ENCODE data around the gene SLC6A17. TPM values are rescaled to one million over a fixed set of nuclear protein-coding genes. Genes with fewer than 3 reads are reported as not detected.

Gene SLC6A17
- total RNA-seq, 2 donors from 2014 or later = 0.06 to 0.09 TPM

DNA sequence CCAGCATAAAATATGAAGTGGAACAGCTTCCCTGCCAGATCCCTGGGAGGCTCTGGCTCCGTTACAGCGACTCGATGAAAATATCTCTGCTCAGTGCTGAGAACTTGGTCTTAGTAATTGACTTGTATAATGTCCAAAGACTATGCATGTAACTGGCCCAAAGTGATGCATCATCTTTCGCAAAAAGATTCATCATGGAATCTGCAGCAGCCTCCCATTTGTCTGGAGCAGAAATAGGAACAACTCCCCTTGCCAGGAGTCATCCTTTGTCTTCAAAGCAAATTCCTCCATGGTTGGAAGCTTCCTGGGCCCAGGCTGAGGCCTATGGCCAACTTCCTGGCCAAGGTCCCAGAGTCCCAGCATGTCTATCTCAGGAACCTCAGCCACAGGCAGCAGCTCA, 16.9 kb upstream of the SLC6A17 start:
- intact Hi-C loops (cut with DNase I, micrococcal nuclease) = no loop called here
- no peak for ATAC-seq
- DNase-seq = no peak

DNA sequence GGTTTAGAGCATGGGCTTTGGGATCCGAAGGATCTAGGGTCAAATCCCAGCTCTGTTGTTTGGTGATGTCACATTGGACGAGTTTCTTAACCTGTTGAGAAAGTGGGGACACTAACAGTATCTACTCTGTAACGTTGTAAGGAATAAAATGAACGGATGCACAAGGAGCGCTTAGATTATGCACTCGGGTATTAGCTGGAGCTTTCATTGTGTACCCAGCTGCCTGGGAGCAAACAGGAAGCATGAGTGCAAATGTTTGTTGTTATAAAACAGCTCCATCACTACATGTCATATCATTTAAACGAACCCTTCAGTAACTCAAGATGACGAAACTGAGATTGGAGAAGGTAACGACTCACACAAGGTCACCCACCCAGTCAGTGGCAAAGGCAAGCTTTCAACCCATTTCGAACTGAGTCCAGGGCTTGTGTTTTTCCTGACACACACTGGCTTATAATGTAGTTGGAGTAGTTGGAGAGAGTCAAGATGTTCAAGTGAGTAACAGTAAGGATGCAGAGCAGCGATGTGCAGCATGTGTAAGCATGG, 16.2 kb upstream of the SLC6A17 start:
- DNase-seq (no peak), ATAC-seq (no peak)
- intact Hi-C loops (cut with DNase I, micrococcal nuclease) = no loop called here

DNA sequence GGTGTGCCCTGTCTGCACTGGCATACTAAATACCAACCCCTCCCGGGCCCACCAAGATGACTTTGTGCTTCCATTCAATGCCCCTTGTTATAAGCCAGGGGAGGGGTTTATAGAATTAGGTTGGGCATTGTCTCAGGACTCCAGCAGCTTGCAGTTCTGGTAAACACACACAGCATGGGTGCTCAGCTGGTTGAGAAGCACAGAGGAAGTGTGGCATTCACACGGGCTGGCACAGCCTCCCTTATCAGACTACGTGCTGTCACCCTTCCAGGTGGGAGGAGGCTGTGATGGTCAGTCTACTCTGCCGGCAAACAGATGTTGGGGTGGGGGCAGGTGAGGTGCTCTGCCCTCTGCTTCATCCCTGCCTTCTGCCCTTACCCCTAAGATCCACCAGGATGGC, 15.0 kb upstream of the SLC6A17 start:
- intact Hi-C loops (cut with DNase I, micrococcal nuclease) = no loop called here

DNA sequence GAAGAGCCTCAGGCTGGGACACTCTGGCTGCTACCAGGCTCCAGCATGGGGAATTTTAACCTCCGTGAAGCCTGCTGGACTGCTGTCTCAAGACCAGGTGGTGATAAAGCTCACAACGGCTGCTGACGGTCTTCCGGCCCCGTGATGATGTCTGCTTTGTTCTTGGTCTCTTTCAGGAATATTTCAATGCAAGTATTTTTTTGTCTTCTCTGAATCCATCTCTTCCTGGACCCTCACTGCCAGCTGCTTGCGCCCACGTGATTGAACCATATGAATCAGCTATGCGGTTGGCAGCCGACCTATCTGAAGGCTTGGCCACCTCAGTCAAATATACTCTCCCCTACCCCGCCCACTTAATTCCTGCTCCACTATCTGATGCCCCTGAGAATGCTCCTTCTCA, 14.6 kb upstream of the SLC6A17 start:
- DNase-seq (no peak), ATAC-seq (no peak)
- intact Hi-C loops (cut with DNase I, micrococcal nuclease) = no loop called here

More for the DNA sequence above, 15.0 kb upstream of the SLC6A17 start:
- ATAC-seq = no peak
- no peak for DNase-seq

DNA sequence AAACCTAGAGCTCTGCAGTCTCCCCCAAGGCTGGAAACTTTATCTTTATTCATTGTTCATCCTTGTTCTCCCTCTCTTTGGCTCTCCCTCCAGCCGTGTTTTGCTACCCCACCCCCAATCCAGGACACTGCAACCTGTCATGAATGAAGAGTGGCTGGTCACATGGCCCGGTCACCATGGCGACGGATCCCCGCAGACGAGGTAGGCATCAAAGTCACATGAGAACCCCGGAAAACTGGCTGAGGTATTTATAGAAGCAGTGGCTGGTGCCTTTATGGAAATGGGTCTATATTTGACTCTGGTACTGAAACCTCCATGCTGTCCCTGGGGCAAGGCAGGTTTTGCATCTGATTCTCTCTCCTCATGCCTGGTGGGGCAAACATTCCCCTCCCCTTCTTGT, 13.4 kb upstream of the SLC6A17 start:
- intact Hi-C loops (cut with DNase I, micrococcal nuclease) = no loop called here
- ATAC-seq = no peak
- peak in 1 of 2 donors; percentile 12 for DNase-seq

DNA sequence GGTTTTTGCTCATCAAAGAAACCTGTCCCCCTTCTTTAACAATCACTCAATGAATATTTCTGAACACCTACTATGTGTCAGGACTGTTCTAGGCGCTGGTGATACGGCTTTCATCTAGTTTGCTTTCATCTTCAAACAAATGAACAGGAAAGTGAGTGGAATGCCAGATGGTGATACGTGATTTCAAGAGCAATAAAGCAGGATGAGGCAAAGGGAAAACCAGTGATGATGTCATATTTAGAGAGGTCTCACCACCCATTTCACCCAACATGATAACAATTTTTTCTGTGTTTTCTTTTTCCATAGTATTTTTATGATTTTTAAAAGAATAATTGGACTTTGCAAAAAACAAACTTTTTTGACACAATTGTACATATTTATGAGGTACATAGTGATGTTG, 11.3 kb upstream of the SLC6A17 start:
- DNase-seq (no peak), ATAC-seq (no peak)
- intact Hi-C loops (cut with DNase I, micrococcal nuclease) = no loop called here

DNA sequence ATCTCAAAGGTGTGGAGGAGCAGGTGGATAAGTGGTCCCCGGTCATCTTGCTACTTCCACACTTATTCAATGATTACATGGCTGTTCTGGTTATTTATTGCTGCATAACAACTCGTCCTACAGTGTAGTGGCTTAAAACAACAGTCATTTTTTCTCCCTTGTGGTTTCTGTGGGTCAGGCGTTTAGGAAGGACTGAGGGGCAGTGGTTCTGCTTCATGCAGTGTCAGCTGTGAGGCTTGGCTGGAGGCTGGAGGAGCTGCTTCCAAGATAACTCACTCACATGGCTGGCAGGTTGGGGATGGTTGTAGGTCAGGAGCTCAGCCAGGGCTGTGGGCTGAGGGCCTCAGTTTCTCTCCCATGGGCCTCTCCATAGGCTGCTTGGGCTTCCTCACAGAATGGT, 5.9 kb upstream of the SLC6A17 start:
- ATAC-seq = no peak
- intact Hi-C loops (cut with DNase I, micrococcal nuclease) = no loop called here

DNA sequence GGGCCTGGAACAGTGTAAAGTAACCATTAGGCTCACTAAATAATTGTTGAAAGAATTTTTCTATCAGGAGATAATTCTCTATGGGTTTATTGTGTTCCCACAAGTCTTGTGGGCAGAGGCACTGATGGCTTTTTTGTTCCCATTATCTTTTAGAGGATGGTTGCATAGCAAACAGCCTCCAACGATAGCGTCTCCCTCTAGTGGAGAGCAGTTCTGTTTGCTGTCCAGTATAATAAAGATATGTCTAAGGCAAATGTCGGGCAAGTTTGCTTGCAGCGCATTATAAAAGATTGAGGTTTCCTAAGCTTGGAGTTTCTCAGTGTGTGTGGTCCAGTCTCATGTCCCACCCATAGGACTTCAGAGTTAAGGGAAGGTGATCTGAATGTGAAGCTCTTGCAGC, 1.3 kb upstream of the SLC6A17 start:
- DNase-seq (no peak), ATAC-seq (no peak)
- intact Hi-C loops (cut with DNase I, micrococcal nuclease) = no loop called here

More for the DNA sequence above, 5.9 kb upstream of the SLC6A17 start:
- no peak for DNase-seq

DNA sequence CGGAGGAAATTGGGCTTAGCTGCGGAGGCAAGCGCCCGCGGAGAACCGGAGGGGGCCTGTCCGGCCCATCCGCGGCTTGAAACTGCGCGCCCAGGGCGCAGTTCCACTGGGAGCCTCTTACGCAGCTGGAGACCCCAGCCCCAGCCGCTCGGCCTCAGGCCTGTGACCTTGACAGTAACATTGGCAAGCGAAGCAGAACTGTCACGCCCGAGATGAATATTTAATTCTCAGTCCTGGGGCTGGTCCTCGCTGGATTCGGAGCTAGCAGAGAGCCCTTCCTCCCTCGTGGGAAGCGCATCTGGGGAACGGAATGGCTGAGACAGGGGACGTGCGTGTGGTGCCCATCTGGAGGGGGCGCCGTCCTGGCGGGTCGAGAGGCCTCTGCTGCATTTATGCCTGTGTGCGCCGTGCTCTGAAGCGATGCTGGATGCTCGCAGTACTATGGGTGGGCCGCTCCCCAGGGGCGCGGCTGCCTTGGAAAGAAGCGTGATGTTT, 928 bp downstream of the SLC6A17 start:
- DNase-seq (no peak), ATAC-seq (no peak)
- intact Hi-C loops (cut with DNase I, micrococcal nuclease) = no loop called here

DNA sequence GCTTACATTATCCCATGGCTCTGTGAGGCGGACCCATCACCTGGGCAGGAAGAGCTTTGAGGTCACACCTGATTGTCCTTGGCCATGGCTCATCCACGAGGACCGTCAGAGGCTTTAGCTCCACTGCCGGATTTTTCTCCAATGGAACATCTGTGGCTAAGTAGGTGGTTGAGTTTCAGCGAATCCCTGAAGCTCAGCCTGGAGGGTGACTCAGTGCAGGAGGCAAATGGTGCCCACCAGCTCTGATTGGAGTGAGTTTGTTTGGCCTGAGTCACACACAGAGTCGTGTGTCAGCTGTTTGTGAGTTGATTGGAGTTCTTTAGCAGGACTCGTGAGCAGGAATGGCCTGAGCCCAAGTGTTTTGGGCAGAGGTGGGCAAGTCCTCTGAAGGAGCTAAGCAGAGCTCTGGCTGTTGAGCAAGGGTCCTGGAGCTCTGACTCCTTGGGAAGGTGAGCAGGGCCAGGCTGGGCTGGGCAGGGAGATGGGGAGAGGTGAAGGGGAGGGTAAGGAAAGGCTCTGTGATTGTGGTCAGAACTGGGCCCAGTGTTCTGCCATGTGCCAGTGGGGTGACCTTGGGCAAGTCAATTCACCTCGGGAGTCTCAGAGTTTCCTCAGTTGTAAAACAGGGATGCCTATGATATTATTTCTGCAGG, 2.0 kb downstream of the SLC6A17 start:
- no peak for ATAC-seq
- intact Hi-C loops (cut with DNase I, micrococcal nuclease) = no loop called here
- no peak for DNase-seq

DNA sequence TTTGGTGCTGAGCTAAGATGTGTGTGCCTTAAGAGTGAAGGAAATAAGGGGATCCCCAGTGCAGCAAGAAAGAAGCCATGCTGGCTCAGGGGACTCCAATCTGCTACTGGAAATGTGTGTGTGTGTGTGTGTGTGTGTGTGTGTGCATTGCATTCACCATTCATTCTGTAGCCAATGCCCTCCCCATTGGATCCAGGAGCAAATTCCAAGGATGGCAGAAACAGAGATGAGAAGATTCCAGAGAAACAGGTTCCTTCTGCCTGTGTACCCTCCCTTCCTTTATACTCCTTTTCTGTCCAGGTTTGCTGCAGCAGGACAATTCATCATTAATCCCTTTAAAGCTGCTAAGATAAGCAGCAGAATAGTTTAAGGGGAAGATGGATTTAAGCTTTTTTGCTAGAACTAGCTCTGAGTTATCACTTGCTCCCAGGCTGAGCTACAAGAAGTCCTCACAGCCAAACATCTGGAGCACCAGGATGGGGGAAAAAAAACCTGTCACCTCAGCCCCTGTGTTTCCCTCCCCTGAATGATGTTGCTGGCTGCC, 3.2 kb downstream of the SLC6A17 start:
- ATAC-seq (no peak), DNase-seq (no peak)
- intact Hi-C loops (cut with DNase I, micrococcal nuclease) = no loop called here

DNA sequence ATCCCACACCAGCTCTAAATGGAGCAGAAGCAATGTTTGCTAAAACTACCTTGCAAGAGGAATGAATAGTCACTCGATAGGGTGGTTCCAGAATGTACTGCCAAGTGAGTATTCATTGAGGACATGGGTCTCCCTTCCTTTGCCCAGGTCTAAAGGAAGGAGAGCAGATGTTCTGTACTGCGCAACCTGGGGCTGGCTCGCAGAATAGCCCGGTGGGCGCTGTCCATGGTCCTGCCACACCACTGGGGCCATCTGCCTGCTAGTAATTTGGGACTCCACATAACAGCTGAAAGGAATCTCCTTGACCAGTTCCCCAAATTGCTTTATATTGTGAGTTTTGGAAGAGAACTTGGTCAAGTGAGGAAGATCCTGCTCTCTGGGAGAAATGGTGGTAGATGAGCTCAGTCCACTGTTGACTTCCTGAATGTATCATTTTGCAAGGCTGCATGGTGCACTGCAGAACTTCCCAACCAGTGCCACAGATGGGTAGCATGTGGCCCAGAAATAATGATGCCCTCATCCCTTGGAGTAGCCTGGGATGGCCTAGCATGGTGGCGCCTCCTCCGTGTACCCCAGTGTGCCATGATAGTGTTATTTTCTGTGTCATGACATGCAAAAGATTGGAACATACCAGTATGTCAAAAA, 5.7 kb downstream of the SLC6A17 start:
- ATAC-seq = peak; percentile 66
- peak in 1 of 2 donors; percentile 73 for DNase-seq
- intact Hi-C loops (cut with DNase I, micrococcal nuclease) = no loop called here

DNA sequence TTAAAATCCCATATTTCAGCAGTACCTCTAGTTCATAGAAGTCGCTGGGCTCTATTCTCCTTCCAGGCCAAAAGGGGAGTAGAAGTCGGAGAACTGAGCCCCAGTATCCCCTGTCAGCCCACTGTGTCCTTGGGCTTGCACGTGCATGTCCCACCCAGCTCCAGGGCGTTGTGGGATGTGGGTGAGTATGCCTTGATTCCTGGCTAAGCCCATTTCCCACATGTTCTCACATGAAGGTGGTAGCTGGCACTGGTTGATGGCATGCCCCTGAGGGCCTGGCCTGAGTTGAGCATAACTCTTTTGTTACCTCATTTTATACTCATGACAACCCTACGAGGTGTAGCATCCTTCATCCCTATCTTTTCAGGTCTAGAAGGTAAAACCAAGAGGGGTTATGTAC, 8.0 kb downstream of the SLC6A17 start:
- intact Hi-C loops (cut with DNase I, micrococcal nuclease) = no loop called here
- DNase-seq (no peak), ATAC-seq (no peak)

DNA sequence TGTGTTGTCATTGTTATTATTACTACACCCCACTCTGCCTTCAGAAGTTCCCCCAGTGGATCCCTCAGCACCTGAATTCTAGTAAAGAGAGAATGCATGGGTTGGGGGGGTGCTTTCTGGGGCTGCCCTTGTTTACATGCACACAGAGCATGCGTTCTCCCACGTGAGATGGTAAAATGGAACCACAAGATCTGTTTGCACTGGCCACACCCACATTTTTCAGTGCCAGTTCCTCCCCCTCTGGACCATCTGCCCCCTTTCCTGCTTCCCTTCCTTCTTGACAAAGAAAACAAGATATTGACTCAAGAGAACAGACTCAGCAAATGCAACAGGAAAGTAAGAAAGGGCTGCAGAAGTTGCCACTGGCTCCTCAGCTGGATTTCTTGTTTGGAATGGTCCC, 8.9 kb downstream of the SLC6A17 start:
- ATAC-seq = no peak
- intact Hi-C loops (cut with DNase I, micrococcal nuclease) = no loop called here
- no peak for DNase-seq

DNA sequence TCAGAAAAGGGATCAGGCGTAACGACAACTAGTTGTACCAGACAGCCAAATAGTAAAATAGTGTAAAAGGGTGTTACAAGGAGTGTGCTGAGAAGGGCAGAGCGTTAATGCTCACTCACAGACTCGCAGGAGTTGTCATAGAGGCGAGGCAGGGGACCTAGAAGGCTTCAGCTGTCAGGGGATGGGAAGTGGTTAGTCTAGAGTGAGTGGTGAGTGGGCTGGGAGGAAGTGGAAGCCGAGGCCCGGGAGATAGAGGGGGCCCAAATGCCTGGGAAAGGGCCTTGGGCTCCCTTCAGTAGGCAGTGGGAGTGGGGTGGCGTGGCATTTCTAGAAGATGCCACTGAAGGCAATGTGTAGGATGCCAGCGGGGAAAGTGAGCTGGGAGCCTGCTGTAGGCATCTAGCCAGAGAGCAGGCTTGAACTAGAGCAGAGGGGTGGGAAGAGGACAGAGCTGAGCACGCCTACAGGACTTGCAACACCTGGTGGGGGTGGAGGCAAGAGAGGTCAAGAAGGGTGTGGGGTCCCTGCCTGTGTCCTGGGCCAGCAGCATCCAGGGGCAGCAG, 10.3 kb downstream of the SLC6A17 start:
- DNase-seq = no peak
- ATAC-seq = no peak
- intact Hi-C loops (cut with DNase I, micrococcal nuclease) = no loop called here

DNA sequence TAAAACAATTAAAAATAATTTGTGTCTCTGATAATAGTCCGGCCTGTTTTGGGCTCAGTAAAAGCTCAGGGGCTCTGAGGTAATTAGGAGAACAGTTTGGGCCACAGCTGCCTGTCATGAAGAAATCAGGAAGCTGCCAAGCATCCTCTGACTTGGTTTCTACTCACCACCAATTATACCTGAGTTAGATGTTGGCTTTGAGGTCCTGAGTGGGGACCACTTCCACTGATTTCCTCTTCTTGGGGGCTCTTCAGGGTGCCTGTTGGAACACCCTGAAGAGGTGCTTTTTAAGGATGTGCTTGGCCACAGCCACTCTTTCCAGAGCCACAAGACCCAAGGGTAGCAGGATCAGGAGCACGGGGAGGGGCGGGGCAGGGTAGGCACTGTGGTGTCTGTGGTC, 10.9 kb downstream of the SLC6A17 start:
- intact Hi-C loops (cut with DNase I, micrococcal nuclease) = no loop called here
- ATAC-seq (no peak), DNase-seq (no peak)

DNA sequence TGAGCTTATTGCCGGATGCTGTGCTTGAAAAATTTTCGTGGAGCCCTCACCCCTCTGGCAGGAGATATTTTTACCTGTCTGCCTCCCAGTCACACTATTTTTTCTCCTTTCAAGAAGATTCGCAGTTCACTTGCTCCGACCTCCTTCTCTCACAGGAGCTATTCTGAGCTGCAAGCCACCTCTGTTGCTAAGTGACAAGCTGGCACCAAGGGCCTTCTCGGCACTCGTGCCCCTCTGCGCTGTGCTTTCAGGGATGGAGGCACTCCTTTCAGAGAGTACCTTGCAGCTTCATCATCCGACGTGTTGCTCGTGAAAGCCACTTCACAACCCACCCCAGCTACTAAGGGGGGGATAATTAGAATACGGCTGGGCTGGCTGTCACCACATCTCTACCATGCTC, 11.6 kb downstream of the SLC6A17 start:
- no peak for DNase-seq
- no peak for ATAC-seq
- intact Hi-C loops (cut with DNase I, micrococcal nuclease) = no loop called here

DNA sequence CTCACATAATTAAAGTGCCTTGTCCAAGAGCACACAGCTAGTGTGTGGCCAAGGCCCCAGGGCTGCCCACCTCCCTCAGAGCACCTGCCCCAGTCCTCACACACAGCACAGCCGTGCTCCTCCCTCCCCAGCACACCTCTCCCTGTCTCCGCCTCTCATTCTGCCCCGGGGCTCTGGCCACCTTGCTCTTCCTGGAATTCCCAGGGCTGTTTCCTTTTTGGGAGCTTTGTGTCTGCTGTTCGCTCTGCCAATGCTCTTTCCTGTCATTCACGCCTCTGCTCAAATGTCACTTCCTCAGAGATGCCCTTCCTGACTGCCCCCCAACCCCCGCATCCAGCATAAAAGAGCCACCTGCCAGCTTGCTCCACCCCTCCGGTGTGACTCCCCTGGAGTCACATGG, 13.3 kb downstream of the SLC6A17 start:
- ATAC-seq (no peak), DNase-seq (no peak)
- intact Hi-C loops (cut with DNase I, micrococcal nuclease) = no loop called here

DNA sequence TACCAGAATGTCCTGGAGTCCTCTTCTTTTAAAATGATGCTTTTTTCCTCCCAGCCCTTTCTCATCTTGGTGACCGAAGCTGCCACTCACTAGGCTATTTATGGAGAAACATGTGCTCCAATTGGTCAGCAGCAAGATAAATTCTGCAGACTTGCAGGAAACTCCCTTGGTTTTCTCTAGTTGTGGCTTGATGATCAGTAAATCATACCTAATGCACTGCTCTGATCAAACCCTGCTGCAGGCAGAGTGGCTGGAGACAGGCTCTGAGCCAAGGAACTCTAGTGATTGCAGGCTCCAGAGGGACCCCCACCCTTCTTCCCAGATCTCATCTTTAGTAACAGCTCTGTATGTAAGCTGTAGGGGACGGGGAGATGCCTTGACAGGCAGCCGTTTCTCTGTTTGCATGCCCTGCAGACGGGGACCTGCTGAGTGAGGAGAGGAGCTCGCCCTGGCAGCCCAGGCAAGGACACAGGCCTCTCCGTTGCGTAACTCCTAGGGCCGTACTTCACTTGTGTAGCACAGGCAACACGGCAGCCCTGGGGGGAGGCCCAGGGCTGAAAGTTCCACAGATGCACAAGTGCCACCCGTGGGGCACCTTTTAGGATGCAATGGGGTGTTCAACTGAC, 14.5 kb downstream of the SLC6A17 start:
- intact Hi-C loops (cut with DNase I, micrococcal nuclease) = no loop called here
- ATAC-seq = no peak

More for the DNA sequence above, 14.5 kb downstream of the SLC6A17 start:
- no peak for DNase-seq
